Esophagus squamous epithelium (tissue), 4 donors: ENCODE results near the gene FBXO42.

Experiments used
- CTCF ChIP-seq, 6 experiments: fragments of 450-650 bp in 4 of 6; fragments of 200-600 bp in 2 of 6; sonication (generic) in 2 of 6; IDR thresholded peaks; one replicate each; pipeline ENCODE4 v1.5.1; 2016 to 2019; ENCODE audit warnings: antibody characterized with exemption in 6 of 6, mild to moderate bottlenecking in 4 of 6, moderate library complexity in 4 of 6
- POLR2A ChIP-seq, 4 donors: fragments of 450-650 bp; IDR thresholded peaks; one replicate each; pipeline ENCODE4 v1.6.1; 2017; ENCODE audit warnings: antibody characterized with exemption in 4 of 4, mild to moderate bottlenecking in 4 of 4, moderate library complexity in 3 of 4

GRCh38 chr1:16237343-16237830, 114.9 kb downstream of the FBXO42 start:
- no peak for TF ChIP-seq CTCF (IDR thresholded peaks at IDR 0.05)
- no peak for TF ChIP-seq POLR2A (IDR thresholded peaks at IDR 0.05)
